Measurements from ENCODE around the gene NTN5. TPM values are rescaled to one million over a fixed set of nuclear protein-coding genes. Genes with fewer than 3 reads are reported as not detected.

Gene NTN5
- total RNA-seq, 1 donor = under 0.01 TPM

DNA sequence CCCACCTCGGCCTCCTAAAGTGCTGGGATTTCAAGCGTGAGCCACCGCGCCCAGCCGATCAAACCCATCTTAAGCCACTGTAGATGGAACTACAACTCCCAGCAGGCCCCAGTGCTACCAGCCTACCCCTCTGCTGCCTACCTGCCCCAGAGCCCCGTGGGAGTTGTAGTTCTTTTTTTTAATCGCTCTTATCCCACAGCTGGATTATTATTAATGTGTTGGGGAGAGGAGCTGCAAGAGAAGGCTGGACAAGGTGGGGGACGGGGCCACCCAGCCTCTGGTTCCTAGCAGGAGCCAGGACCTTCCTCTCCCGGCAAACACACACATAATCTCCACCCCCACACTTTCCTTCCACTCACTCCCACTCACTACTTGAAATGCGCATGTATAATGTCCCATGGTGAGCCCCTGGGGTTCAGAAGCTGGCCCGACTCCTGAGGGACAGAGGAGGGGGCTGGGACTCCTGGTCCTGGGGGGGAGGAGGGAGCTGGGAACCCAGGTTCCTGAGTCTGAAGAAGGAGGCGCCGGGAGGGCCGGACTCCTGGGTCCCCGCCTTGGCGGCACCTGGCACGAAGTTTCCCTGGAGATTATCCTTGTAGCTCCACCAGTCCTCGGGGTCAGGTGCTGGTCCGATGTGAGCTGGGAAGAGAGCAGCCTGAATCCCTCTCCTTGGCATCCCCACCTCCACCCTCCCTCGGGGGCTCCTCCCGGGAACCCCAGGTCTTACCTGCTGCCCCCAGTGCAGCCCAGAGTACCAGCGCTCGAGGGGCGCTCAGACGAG is 27.8 kb downstream of the NTN5 start:
- Histone ChIP-seq H3K4me1 (ENCODE audit: insufficient read depth, low read length) (peaks cover 24% of the 10 kb centered on the region), H2AFZ (ENCODE audit: low read length) (no peak overlapping the region), H3K79me2 (ENCODE audit: insufficient read depth, low read length) (no peaks in the 10 kb centered on the region), H3K9me3 (ENCODE audit: low read depth, low read length) (no peaks in the 10 kb centered on the region), H3K4me3 (ENCODE audit: insufficient read depth, low read length) (peak overlapping the region; percentile 70), H4K20me1 (ENCODE audit: insufficient read depth, low read length) (no peaks in the 10 kb centered on the region), H3K36me3 (ENCODE audit: insufficient read depth, low read length) (no peaks in the 10 kb centered on the region), H3K4me2 (ENCODE audit: insufficient read depth, low read length) (peak overlapping the region; percentile 76), H3K27me3 (ENCODE audit: insufficient read depth, low read length) (peaks cover 3% of the 10 kb centered on the region), H3K27ac (ENCODE audit: low read depth, low read length) (no peak overlapping the region)
- TF ChIP-seq, protein P1, sequence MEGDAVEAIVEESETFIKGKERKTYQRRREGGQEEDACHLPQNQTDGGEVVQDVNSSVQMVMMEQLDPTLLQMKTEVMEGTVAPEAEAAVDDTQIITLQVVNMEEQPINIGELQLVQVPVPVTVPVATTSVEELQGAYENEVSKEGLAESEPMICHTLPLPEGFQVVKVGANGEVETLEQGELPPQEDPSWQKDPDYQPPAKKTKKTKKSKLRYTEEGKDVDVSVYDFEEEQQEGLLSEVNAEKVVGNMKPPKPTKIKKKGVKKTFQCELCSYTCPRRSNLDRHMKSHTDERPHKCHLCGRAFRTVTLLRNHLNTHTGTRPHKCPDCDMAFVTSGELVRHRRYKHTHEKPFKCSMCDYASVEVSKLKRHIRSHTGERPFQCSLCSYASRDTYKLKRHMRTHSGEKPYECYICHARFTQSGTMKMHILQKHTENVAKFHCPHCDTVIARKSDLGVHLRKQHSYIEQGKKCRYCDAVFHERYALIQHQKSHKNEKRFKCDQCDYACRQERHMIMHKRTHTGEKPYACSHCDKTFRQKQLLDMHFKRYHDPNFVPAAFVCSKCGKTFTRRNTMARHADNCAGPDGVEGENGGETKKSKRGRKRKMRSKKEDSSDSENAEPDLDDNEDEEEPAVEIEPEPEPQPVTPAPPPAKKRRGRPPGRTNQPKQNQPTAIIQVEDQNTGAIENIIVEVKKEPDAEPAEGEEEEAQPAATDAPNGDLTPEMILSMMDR (IDR thresholded peaks at IDR 0.05; ENCODE audit: extremely low read depth, low read depth, low read length) = no peak
- DNase-seq (ENCODE audit: insufficient read length, low spot score, missing footprints) = peak; percentile 91

DNA sequence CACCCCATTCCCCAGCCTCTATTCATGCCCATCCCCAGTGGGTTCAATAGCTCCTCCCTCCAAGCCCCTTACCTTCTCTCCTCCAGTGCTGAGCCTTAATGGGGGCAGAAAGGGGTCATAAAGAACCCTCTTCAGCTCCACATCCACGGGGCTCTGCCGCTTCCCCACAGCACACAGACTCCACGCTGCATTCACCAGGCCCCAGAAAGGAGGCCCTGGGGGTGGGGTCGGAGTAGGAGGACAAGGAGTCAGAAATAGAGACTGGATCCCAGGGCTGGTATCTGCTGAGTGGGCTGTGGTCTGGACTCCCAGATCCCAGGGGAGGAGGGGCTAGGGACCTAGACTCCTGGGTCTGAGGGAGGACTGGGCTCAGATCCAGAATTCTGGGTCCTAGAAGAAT is 28.5 kb downstream of the NTN5 start:
- Histone ChIP-seq H4K20me1 (ENCODE audit: insufficient read depth, low read length) (no peaks in the 10 kb centered on the region), H3K27ac (ENCODE audit: low read depth, low read length) (no peak overlapping the region), H3K27me3 (ENCODE audit: insufficient read depth, low read length) (peaks cover 3% of the 10 kb centered on the region), H3K36me3 (ENCODE audit: insufficient read depth, low read length) (no peaks in the 10 kb centered on the region), H3K79me2 (ENCODE audit: insufficient read depth, low read length) (no peaks in the 10 kb centered on the region), H2AFZ (ENCODE audit: low read length) (no peak overlapping the region), H3K4me2 (ENCODE audit: insufficient read depth, low read length) (no peak overlapping the region), H3K9me3 (ENCODE audit: low read depth, low read length) (no peaks in the 10 kb centered on the region), H3K4me3 (ENCODE audit: insufficient read depth, low read length) (no peak overlapping the region), H3K4me1 (ENCODE audit: insufficient read depth, low read length) (peaks cover 21% of the 10 kb centered on the region)
- TF ChIP-seq, protein P1 (IDR thresholded peaks at IDR 0.05; ENCODE audit: extremely low read depth, low read depth, low read length) = no peak
- DNase-seq (ENCODE audit: insufficient read length, low spot score, missing footprints) = no peak

DNA sequence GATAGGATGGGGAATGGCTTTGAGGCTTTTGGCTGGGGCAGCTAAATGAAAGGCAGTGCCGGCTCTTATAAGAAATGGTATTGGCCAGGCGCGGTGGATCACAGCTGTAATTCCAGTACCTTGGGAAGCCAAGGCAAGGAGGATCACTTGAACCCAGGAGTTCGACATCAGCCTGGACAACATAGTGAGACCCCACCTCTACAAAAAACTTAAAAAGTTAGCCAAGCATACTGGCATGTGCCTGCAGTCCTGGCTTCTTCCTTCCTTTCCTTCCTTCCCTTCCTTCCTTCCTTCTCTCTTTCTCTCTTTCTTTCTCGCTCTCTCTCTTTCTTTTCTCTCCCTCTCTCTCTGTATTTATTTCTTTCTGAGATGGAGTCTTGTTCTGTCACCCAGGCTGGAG is 30.0 kb downstream of the NTN5 start:
- H3K36me3 ChIP-seq (ENCODE audit: insufficient read depth, low read length) = no peaks in the 10 kb centered on the region
- H3K9me3 ChIP-seq (ENCODE audit: low read depth, low read length) = no peaks in the 10 kb centered on the region

DNA sequence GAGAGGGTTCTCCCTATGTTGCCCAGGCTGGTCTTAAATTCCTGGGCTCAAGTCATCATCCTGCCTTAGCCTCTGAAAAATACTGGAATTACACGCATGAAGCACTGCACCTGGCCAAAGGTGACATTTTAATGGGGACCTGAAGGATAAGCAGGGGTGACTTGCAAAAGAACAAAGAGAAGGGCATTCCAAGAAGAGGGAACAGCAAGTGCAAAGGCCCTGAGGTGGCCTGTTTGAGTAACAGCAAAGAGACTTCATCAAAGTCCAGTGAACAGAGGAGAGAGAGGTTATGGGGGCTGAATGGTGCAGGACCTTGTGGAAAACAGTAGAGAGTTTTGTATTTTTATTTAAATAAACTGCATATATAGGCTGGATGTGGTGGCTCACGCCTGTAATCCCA is 31.0 kb downstream of the NTN5 start:
- no peak overlapping the region for H3K4me3 ChIP-seq (ENCODE audit: insufficient read depth, low read length)
- TF ChIP-seq, protein P1 (IDR thresholded peaks at IDR 0.05; ENCODE audit: extremely low read depth, low read depth, low read length) = no peak
- no peak overlapping the region for H2AFZ ChIP-seq (ENCODE audit: low read length)
- no peaks in the 10 kb centered on the region for H3K27me3 ChIP-seq (ENCODE audit: insufficient read depth, low read length)
- no peak for DNase-seq (ENCODE audit: insufficient read length, low spot score, missing footprints)
- H3K9me3 ChIP-seq (ENCODE audit: low read depth, low read length) = no peaks in the 10 kb centered on the region
- H3K36me3 ChIP-seq (ENCODE audit: insufficient read depth, low read length) = no peaks in the 10 kb centered on the region
- no peak overlapping the region for H3K4me2 ChIP-seq (ENCODE audit: insufficient read depth, low read length)
- no peak overlapping the region for H3K27ac ChIP-seq (ENCODE audit: low read depth, low read length)
- H3K79me2 ChIP-seq (ENCODE audit: insufficient read depth, low read length) = no peaks in the 10 kb centered on the region
- H4K20me1 ChIP-seq (ENCODE audit: insufficient read depth, low read length) = no peaks in the 10 kb centered on the region
- H3K4me1 ChIP-seq (ENCODE audit: insufficient read depth, low read length) = peaks cover 33% of the 10 kb centered on the region

More for the DNA sequence above, 30.0 kb downstream of the NTN5 start:
- TF ChIP-seq, protein P1 (IDR thresholded peaks at IDR 0.05; ENCODE audit: extremely low read depth, low read depth, low read length) = no peak
- H4K20me1 ChIP-seq (ENCODE audit: insufficient read depth, low read length) = no peaks in the 10 kb centered on the region
- H2AFZ ChIP-seq (ENCODE audit: low read length) = no peak overlapping the region
- H3K4me1 ChIP-seq (ENCODE audit: insufficient read depth, low read length) = peaks cover 25% of the 10 kb centered on the region
- H3K4me2 ChIP-seq (ENCODE audit: insufficient read depth, low read length) = no peak overlapping the region
- H3K27ac ChIP-seq (ENCODE audit: low read depth, low read length) = no peak overlapping the region
- H3K27me3 ChIP-seq (ENCODE audit: insufficient read depth, low read length) = peaks cover 3% of the 10 kb centered on the region
- H3K79me2 ChIP-seq (ENCODE audit: insufficient read depth, low read length) = no peaks in the 10 kb centered on the region
- DNase-seq (ENCODE audit: insufficient read length, low spot score, missing footprints) = peak; percentile 13
- no peak overlapping the region for H3K4me3 ChIP-seq (ENCODE audit: insufficient read depth, low read length)
